Cardiac fibroblast (primary cell): Measurements from ENCODE around the gene PCCA.

Experiments
- DNase-seq, 2 donors: peaks; one replicate each; pipeline versions ENCODE4 v3.0.0 to v3.0.0-alpha.2; 2010; ENCODE audit warnings: low read depth in 2 of 2
- H3K4me3 ChIP-seq, 2 donors: replicated peaks in 1 of 2; 1 replicate in 1 of 2; 2 replicates in 1 of 2; pipeline ENCODE4 v1.5.1; 2011; ENCODE audit warnings: low read depth in 2 of 2, low read length in 2 of 2, mild to moderate bottlenecking in 2 of 2, moderate library complexity in 1 of 2
- TF ChIP-seq, protein P1 (sequence below): IDR thresholded peaks from one replicate; pipeline ENCODE4 v1.5.1; 2011; ENCODE audit warnings: low read depth, mild to moderate bottlenecking, low read length, inconsistent platforms

Gene PCCA

DNA sequence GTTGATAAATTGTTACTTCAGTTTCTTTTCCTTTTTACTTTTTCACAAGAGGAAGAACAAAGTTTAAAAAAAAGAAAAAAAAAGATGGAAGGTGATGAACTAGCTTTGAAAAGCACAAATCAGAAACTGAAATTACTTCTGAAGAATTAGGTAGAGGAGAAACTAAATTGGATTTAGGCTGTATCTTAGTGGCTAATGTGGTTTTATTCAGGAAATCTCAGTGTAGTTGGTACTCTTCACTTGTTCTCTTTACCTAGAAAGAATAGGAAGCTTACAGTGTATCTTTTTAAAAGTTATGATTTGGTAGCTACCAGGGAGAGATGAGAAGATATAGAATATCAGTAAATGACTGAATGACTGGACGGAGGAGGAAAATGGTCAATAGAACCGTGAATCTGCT lies 252.0 kb downstream of the PCCA start:
- DNase-seq, result no peak
- H3K4me3 ChIP-seq, result no peak overlapping the region
- TF ChIP-seq, protein P1, sequence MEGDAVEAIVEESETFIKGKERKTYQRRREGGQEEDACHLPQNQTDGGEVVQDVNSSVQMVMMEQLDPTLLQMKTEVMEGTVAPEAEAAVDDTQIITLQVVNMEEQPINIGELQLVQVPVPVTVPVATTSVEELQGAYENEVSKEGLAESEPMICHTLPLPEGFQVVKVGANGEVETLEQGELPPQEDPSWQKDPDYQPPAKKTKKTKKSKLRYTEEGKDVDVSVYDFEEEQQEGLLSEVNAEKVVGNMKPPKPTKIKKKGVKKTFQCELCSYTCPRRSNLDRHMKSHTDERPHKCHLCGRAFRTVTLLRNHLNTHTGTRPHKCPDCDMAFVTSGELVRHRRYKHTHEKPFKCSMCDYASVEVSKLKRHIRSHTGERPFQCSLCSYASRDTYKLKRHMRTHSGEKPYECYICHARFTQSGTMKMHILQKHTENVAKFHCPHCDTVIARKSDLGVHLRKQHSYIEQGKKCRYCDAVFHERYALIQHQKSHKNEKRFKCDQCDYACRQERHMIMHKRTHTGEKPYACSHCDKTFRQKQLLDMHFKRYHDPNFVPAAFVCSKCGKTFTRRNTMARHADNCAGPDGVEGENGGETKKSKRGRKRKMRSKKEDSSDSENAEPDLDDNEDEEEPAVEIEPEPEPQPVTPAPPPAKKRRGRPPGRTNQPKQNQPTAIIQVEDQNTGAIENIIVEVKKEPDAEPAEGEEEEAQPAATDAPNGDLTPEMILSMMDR, result no peak

DNA sequence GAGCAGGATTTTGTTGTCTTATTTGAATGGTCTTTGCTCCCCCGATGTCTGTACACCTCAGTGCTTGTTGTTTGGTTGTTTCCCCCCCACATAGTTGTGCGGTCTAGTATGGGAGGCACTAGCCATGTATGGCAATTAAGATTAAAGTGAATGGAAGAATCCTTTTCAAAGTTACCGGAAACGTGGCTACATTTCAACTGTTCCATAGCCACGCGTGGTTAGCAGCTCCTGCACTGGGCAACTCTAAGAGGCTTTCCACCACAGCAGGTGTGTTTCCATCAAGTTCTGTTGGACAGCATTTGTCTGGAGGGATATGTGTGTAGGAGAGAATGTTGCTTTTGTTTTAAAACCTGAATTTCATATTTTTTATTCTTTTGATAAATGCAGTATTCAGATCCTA lies 252.4 kb downstream of the PCCA start:
- H3K4me3 ChIP-seq, result no peak overlapping the region
- TF ChIP-seq, protein P1, result no peak
- no peak for DNase-seq

- H3K4me3 ChIP-seq, result no peak overlapping the region
- DNase-seq, result no peak
- TF ChIP-seq, protein P1, result no peak
These were observed 255.7 kb downstream of the PCCA start for GRCh38 chr13:100344544-100344943.

DNA sequence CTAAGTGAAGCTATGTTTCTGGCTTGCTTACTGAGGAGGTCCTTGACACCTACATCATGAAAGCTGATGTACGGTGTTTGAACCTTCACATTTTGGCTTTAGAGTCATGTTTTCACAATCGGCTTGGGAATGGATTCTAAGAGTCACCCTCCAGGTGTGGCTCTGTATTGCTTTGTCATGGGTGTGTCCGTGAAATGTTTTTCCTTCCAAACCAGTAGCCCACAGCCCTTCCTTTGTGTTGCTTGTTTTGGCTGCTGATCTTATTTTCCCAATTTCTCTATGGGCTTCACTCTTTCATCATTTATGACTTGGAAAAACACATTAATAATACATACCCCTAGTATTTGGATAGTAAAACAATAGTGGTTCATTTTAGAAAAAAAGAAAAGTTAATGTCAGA lies 259.1 kb downstream of the PCCA start:
- no peak overlapping the region for H3K4me3 ChIP-seq
- DNase-seq, result peak; percentile 18 to 78
- TF ChIP-seq, protein P1, result no peak

- no peak overlapping the region for H3K4me3 ChIP-seq
- TF ChIP-seq, protein P1, result no peak
- DNase-seq, result no peak
These were observed 260.7 kb downstream of the PCCA start for GRCh38 chr13:100349594-100349993.

- no peak overlapping the region for H3K4me3 ChIP-seq
- TF ChIP-seq, protein P1, result no peak
- DNase-seq, result no peak
These were observed 261.7 kb downstream of the PCCA start for GRCh38 chr13:100350601-100351000.

DNA sequence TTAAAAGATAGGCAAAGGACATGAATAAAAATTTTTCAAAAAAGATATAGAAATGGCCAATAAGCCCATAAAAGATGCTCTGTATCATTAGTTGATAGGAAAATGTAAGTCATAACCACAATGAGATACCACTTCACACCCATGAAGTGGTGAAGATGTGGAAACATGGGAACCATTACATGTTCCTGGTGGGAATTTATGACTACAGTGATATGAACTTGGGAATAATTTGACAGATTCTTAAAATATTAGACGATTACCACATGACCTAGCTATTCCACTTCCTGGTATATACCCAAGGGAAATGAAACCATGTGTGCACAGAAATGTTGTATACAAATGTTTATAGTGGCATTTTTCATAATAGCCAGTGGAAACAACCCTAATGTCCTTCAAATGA lies 267.5 kb downstream of the PCCA start:
- DNase-seq, result peak; percentile 0 to 38
- H3K4me3 ChIP-seq, result no peak overlapping the region
- TF ChIP-seq, protein P1, result no peak
